GM21360 (cell line): ENCODE data around the gene KRT78.

ENCODE experiments used
- ATAC-seq: cut with Tn5 transposase; IDR thresholded peaks from one replicate; pipeline ENCODE4 v1.9.1; 2021; ENCODE audit warnings: mild to moderate bottlenecking, moderate library complexity; ENCODE audit not compliant: unreplicated experiment

KRT78 gene

GRCh38 chr12:52812749-52813148 lies 36.0 kb downstream of the KRT78 start:
- no peak for ATAC-seq

GRCh38 chr12:52812073-52812400 lies 36.8 kb downstream of the KRT78 start:
- ATAC-seq, result no peak

GRCh38 chr12:52811191-52812072 lies 37.4 kb downstream of the KRT78 start:
- no peak for ATAC-seq

GRCh38 chr12:52810554-52810953 lies 38.2 kb downstream of the KRT78 start:
- ATAC-seq, result no peak

GRCh38 chr12:52809166-52809565 lies 39.6 kb downstream of the KRT78 start:
- ATAC-seq, result no peak

GRCh38 chr12:52808573-52809160 lies 40.1 kb downstream of the KRT78 start:
- ATAC-seq, result no peak

- ATAC-seq, result no peak
Measured at GRCh38 chr12:52807544-52808470, 41.0 kb downstream of the KRT78 start.

- no peak for ATAC-seq
Measured at GRCh38 chr12:52806821-52807543, 41.8 kb downstream of the KRT78 start.

- ATAC-seq, result no peak
Measured at GRCh38 chr12:52806169-52806811, 42.5 kb downstream of the KRT78 start.

- ATAC-seq, result no peak
Measured at GRCh38 chr12:52805739-52806138, 43.1 kb downstream of the KRT78 start.

GRCh38 chr12:52805000-52805399 lies 43.8 kb downstream of the KRT78 start:
- no peak for ATAC-seq

GRCh38 chr12:52802442-52802841 lies 46.4 kb downstream of the KRT78 start:
- ATAC-seq, result no peak

- no peak for ATAC-seq
Measured at GRCh38 chr12:52801773-52802172, 47.0 kb downstream of the KRT78 start.

GRCh38 chr12:52800259-52800917 lies 48.4 kb downstream of the KRT78 start:
- ATAC-seq, result no peak

GRCh38 chr12:52799505-52800211 lies 49.1 kb downstream of the KRT78 start:
- no peak for ATAC-seq

- ATAC-seq, result no peak
Measured at GRCh38 chr12:52798671-52799504, 49.9 kb downstream of the KRT78 start.

GRCh38 chr12:52798003-52798670 lies 50.7 kb downstream of the KRT78 start:
- ATAC-seq, result no peak

- no peak for ATAC-seq
Measured at GRCh38 chr12:52797529-52797894, 51.3 kb downstream of the KRT78 start.
